Skin epidermis (tissue), 12 donors: ENCODE results near the gene RNF220.
"Not testable (repeated sequence)": the region's sequence is repeated elsewhere in the genome, so short reads cannot be mapped to it uniquely, and the experiment has no call there.

ENCODE experiments used
- H3K27ac ChIP-seq, 21 experiments: fragments of 200-600 bp; sonication (generic) in 11 of 21; one replicate each; pipeline ENCODE4 v1.5.0; 2020; ENCODE audit warnings: mild to moderate bottlenecking in 3 of 21, inconsistent platforms in 2 of 21, moderate library complexity in 2 of 21
- H3K4me3 ChIP-seq, 7 experiments: fragments of 200-600 bp; sonication (generic) in 2 of 7; one replicate each; pipeline ENCODE4 v1.5.0; 2020; ENCODE audit warnings: inconsistent platforms in 2 of 7, mild to moderate bottlenecking in 2 of 7, moderate library complexity in 1 of 7

The RNF220 gene

DNA sequence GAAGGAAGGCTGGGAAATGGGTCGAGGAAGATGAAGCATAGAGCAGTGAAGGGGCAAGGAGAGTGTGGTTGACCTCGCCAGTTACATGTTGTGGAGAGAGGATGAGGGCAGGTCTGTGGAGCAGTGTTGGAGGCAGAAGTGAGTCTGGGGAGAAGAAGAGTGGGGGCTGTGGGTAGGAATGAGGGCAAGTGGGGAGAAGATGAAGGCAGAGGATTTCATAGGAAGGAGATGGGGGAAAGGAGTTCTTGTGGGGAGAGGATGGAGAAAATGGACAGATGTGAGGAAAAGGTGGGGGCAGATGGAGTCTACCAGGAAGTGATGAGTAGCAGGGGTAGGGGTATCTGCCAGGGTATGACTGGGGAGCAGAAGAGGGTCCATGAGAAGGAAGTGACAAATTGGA lies 273.1 kb downstream of the RNF220 start:
- Histone ChIP-seq H3K27ac (no peak overlapping the region), H3K4me3 (no peak overlapping the region)

DNA sequence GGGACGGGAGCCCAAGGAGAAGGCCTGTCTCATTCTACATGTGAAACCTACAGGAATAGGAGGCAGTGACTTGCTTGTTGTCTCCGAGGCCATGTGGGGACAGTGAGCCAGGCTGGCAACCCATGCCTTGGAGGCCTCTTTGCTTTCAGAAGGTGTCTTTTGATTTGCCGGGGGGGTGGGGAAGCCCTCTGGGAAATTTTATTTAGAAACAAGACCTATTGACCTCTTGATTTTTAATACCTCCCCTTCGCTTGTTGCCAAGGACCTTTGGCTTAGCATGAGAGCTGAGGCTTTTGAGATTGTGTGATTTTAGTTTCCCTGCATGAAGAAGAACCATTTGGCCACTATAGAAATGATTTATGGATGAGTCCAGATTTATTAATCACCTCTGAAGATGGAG lies 273.6 kb downstream of the RNF220 start:
- no peak overlapping the region for H3K4me3 ChIP-seq
- H3K27ac ChIP-seq: no peak overlapping the region

DNA sequence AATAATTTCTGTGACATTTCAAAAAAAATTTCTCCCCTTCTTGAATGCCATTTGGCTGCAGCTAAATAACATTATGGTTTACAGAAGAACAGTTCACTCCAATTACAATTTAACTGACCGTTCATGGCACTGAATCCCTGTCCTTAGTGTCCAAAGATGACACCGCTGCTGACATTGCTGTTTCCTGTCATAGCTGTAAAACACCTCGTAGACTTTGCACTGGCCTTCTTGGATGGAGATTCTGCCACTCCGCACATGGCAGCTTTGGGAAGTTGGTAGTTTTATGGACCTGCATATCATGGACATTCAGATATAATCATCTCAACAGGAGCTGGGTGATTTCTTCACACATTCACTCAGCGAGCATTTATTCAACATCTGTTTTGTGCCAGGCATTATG lies 274.4 kb downstream of the RNF220 start:
- H3K27ac ChIP-seq: no peak overlapping the region
- no peak overlapping the region for H3K4me3 ChIP-seq

DNA sequence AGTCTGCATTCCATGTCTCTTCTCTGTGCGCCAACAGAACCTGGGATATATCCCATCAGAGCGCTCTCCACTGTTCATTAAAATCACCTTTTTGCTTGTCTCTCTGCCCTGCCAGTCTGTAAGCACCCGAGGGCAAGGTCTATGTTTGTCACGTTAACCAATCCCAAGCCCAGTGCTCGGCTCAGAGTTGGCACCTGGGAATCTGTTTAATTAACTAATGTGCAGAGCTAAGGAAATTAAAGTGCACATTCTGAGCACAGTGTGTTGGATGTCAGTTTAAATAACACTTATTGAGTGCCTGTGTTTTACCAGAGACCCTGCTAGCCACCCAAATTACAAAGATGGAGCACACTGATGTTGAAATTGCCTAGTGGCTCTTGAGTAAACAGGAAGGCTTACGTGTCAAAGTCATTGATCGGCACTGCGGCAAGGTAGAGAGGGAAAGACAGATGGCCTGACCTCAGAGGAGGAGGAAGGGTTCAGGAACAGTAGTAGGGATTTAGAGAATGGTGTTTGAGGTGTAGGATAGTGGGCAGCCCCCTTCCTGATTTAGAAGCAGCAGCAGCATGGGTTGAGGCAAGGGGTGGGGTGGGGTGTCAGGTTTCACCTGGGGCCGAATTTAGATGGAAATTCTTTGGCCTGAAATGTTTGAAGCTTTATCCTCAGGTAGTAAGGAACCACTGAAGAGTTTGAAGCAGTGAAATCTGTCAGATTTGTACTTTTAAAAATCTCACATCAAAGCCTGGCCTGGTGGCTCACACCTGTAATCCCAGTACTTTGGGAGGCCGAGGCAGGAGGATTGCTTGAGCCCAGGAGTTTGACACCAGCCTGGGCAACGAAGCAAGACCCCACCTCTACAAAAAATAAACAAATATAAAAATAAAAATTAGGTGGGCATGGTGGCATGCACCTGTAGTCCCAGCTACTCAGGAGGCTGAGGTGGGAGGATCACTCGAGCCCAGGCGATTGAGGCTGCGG lies 277.1 kb downstream of the RNF220 start:
- no peak overlapping the region for H3K27ac ChIP-seq
- no peak overlapping the region for H3K4me3 ChIP-seq

DNA sequence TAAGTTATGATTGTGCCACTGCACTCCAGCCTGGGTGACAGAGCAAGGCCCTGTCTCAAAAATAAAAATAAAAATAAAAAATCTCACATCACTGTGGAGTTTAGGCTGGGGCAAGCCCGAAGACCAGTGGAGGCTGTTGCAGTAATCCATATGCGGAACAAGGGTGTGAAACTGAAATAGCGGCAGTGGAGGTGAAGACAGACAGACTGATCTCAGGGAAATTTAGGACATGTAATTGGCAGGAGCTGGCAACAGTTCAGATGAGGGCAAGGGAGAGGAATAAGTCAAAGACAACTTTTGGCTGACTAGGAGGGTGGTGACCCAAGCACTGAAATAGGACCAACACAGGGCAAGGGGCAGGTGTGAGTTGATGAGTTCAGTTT lies 277.8 kb downstream of the RNF220 start:
- Histone ChIP-seq H3K4me3 (no peak overlapping the region), H3K27ac (no peak overlapping the region)

DNA sequence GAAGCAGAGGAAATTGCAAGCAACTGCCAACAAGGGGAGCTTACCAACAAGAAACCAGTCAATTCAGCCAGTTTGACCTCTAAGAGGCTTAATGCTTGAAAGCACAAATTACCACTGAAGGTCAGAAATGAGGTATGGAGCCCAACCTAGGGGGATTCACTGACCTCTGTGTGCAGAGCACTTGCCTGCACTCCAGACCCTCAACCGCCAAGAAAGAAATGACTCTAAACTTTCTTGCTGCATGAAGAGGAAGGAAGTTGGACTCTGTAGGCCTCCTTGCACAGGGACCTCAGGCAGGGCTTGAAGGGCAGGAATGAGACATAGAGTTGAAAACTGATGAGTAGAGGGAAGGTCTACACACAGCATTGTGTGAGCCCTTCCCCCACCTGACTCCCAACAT lies 279.5 kb downstream of the RNF220 start:
- Histone ChIP-seq H3K4me3 (no peak overlapping the region), H3K27ac (no peak overlapping the region)

DNA sequence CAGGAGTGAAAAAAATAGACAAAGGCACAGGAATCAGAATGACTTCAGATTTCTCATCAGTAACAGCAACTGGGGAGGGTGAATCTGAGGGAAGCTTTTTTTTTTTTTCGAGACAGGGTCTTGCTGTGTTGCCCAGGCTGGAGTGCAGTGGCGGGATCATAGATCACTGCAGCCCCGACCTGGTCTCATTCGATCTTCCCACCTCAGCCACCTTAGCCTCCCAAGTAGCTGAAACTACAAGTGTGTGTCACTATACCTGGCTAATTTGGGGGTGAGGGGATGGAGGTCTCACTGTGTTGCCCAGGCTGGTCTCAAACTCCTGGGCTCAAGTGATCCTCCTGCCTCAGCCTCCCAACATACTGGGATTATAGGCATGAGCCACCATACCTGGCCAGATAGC lies 280.2 kb downstream of the RNF220 start:
- Histone ChIP-seq H3K4me3 (no peak overlapping the region), H3K27ac (no peak overlapping the region)

DNA sequence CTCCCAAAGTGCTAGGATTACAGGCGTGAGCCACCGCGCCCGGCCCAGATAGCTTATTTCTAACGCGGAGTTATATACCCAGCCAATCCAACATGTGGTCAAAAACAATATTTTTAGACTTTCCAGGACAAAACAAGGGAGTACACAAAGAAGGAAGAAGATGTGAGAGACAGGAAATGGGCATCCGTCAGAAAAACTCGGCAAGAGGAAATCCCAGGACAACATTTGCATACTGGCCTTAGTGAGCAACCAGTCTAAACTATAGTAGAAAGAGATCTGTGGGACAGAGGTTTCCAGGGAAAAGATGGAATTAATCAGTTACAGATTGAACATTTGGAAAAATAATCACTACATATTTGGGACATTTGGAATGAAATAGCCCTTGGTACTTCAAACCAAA lies 280.8 kb downstream of the RNF220 start:
- no peak overlapping the region for H3K27ac ChIP-seq
- no peak overlapping the region for H3K4me3 ChIP-seq

DNA sequence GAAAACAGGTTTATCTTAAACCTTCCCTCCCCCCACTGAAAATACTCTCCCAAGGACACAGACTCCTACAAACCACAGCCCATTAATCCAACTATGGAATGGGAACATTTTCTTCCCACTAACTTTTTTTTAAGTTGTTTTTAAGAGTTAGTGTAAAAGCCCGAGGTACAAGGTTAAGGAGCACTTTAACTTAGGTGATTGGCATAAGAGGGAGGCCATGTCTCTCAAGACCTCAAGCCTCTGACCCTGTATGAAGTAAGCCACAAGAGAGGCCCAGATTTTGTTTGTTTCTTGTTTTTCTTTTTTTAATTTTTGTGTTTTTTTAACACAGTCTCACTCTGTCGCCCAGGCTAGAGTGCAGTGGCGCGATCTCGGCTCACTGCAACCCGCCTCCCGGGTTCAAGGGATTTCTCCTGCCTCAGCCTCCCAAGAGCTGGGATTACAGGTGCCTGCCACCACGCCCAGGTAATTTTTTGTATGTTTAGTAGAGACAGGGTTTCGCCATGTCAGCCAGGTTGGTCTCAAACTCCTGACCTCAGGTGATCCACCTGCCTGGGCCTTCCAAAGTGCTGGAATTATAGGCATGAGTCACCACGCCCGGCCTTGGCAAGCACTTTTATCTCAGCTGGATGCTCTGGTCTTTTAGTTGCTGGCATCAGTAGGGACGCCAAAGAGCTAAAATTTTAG lies 283.8 kb downstream of the RNF220 start:
- no peak overlapping the region for H3K4me3 ChIP-seq
- no peak overlapping the region for H3K27ac ChIP-seq

DNA sequence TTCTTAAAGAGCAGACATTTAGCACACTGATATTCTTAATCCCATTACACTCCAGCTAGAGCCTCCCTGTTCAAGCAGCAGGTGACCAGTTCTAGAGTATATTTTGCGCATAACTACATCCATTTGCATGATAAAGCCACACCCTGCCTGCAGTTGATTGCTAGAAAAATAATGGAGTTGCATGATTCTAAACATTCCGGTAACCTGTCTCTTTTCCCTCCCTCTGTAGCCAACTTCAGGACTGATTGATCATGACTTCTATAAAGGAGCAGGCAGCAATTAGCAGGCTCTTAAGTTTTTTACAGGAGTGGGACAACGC lies 284.4 kb downstream of the RNF220 start:
- Histone ChIP-seq H3K4me3 (no peak overlapping the region), H3K27ac (no peak overlapping the region)

DNA sequence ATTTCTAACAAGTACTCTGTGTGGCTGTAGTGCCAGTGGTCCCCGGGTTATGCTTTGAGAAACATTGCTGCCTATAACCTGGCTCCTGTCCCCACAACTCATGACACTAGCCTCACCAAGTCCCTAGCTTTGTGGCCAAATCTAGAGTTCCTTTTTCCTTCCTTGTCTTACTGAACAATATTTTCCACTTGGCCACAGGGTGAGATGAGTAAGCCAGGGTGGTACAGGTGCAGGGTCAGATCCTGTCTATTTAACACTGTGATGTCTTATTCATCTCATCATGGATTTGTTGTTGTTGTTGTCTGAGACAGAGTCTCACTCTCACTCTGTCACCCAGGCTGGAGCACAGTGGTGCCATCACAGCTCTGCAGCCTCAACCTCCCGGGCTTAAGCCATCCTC lies 288.1 kb downstream of the RNF220 start:
- Histone ChIP-seq H3K4me3 (no peak overlapping the region), H3K27ac (no peak overlapping the region)

DNA sequence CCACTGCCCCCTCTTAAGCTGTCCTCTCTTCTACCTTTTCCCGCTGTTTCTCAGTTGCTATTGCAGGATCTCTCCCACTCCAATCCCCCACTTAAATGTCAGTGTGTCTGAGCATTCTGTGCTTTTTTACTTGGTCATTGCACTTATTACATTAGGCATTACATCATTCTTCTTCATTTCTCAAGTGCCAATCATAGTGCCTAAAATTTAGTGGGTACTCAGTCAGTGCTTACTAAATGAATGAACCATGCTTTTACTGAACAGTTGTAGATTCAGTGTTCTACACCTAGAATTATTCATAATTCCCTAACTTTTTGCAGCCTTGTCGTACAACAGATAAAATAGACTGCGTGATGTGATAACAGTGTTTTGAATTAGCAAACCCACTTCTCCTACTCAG lies 288.8 kb downstream of the RNF220 start:
- H3K4me3 ChIP-seq: no peak overlapping the region
- no peak overlapping the region for H3K27ac ChIP-seq

DNA sequence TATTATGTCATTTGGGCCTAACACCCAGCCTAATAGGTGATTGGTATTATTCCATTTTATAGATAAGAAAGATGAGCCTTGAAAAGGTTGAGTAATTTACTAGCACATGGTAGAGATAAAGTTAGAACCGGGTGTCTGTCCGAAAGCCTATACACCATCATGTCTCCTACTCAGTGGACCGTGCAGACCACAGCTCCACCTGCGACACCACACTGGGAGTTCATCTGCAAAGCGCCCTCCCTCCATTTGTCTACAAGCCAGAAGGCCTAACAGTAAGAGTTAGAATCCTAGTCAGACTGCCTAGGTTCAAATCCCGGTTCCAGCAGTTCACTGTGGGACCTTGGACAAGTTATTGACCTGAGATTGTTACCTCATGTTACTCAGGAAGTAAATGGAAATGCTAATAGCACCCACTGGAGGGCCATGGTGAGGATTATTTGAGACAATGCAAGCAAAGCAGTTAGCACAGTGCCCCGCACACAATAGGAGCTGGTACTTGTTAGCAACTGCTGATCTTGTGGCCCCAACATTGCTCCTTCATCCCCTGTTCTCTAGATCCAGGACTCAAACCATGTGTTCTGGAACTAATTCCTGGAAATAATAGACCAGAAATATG lies 289.9 kb downstream of the RNF220 start:
- Histone ChIP-seq H3K4me3 (no peak overlapping the region), H3K27ac (no peak overlapping the region)

DNA sequence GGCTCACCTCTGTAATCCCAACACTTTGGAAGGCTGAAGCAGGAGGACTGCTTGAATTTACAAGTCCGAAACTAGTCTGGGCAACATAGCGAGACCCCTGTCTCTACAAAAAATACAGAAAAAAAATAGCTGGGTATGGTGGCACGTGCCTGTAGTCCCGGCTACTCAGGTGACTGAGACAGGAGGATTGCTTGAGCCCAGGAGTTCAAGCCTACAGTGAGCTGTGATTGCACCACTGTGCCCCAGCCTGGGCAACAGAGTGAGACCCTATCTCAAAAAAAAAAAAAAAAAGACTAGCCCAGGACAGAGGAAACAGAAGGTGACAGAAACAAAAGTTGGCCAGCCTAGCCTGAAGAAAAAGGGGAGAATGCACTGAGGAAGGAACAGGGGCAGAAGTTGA lies 290.6 kb downstream of the RNF220 start:
- no peak overlapping the region for H3K4me3 ChIP-seq
- H3K27ac ChIP-seq: no peak overlapping the region

DNA sequence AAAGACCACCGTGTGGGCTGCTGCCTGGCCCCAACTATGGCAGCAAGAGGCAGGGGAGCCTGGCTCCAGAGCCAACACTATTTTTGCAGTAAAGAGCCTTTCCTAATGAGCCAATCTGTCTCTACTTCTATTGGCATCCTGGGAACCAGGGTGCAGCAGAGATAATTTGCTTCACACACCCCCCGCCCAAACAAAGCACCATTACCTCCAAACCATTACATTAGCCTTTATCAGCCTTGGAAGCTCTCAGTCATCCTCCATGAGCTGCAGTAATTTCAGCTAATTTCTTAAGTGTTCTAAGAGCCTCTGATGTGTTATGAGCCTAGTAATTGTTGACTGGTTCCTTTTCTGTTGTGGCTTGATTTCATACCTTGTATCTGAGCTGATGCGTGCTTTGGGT lies 291.0 kb downstream of the RNF220 start:
- H3K4me3 ChIP-seq: no peak overlapping the region
- no peak overlapping the region for H3K27ac ChIP-seq

DNA sequence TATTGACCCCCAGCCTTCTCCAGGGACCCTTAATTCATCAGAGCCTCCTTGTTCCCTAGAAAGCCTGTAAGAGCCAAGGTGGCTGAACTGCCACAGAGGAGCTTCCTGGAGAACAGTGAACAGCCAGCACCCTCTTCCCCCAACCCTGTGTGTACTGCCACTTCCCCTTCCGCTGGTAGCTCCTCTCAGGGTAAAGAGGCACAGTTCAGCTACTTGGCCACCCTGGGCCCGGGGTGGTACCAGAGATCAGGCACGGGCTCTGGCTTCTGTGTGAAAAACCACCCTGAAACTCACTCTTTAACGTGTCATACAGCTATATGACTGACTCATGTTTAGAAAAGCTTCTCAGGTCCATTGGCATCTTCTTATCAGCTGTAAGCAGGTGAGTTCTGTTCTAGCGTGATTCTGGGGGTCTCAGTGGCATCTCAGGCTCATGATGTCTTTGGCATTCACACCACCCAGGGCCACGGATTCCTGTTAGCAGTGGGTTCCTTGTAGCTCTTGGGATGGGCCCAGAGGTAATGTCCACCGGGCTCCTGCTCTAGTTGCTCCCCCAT lies 291.8 kb downstream of the RNF220 start:
- no peak overlapping the region for H3K4me3 ChIP-seq
- peak overlapping the region in 1 of 21 experiments; percentile 21 for H3K27ac ChIP-seq

DNA sequence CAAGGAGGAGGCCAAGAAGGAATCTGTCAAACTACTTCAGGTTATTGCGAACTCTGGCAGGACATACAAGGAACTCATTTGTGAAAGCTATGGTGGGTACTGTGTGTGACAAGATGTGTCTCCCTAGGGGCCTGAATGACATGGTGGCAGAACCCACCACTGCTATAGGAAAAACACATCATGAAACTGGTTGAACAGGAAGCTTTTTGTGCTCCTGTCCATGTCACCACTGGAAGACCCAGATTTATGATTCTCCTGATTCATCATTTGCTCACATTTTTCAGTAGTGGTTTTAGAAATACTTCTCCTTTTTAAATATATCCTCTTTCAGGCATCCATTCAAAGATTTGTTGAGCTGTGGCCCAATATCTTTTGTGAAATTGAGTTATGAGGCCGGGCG lies 293.1 kb downstream of the RNF220 start:
- no peak overlapping the region for H3K4me3 ChIP-seq
- no peak overlapping the region for H3K27ac ChIP-seq

DNA sequence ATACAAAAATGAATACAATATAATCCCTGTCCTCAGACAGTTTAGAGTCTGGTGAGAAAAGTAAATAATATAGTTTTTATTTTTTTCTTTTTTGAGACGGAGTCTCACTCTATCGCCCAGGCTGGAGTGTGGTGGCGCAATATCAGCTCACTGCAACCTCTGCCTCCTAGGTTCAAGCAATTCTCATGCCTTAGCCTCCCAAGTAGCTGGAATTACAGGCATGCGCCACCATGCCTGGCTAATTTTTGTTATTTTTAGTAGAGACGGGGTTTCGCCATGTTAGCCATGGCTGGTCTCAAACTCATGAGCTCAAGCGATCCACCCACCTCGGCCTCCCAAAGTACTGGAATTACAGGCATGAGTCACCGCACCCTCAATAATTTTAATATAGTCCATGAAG lies 294.3 kb downstream of the RNF220 start:
- not testable (repeated sequence) for H3K4me3 ChIP-seq, H3K27ac ChIP-seq

DNA sequence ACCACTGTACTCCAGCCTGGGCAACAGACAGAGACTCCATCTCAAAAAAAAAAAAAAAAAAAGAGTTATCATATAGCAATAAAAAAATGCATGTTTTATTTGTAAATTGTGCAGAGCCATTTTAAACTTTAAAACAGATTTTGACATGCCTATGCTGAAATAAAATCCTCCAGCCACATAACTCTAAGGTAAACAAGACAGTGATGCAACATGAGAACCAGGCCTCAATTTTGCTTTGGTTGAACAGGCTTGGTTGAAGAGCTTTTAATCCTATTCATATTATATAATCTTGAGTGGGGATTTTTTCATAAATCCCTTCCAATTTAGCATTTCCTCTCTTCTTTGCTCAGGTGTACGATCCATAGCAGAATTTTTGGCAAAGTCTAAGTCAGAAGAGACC lies 295.5 kb downstream of the RNF220 start:
- Histone ChIP-seq H3K27ac (no peak overlapping the region), H3K4me3 (no peak overlapping the region)

DNA sequence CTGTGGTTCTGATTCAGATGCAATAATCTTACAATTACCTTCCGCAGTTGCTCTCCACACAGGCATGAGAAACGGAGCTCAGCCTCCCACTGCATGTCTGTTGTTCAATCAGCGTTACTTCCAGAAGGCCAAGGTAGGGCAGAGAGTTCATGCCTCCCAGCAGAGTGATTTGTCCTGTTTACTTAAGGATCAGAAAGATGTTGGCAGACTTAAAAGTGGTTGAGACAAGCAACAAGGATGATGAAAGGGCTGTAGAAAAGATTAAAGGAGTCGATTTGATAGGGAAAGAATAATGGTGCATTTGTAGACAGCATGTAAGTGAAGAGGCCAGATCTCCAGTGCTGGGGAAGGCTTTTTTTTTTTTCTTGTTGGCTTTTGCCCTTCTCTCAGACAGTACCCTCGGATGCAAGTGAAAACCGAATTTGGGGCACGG lies 296.1 kb downstream of the RNF220 start:
- H3K27ac ChIP-seq: no peak overlapping the region
- H3K4me3 ChIP-seq: no peak overlapping the region
